ENCODE measurements around the gene DDIT4. TPM values are rescaled to one million over a fixed set of nuclear protein-coding genes. Genes with fewer than 3 reads are reported as not detected.

DDIT4 gene
- total and polyA plus RNA-seq, 12 donors = 100 to 711 (median 255) TPM

GRCh38 chr10:72250666-72251065 lies 23.1 kb upstream of the DDIT4 start:
- intact Hi-C loops (cut with DNase I) = no loop called here
- H3K9me3 ChIP-seq (replicated peaks in 1 of 3) = no peaks in the 10 kb centered on the region
- peaks cover 64 to 95% of the 10 kb centered on the region in 2 donors for H3K4me1 ChIP-seq (replicated peaks in 1 of 2)
- 75 to 89% (median 85%) methylated on average over 1 of the region's 1 CpG; no CpG with 5 or more reads in 1 of the 4 donors for WGBS, 4 donors
- peak in 3 of 7 donors; percentile 53 to 81 (median 65) for DNase-seq
- no peaks in the 10 kb centered on the region for H3K27me3 ChIP-seq
- no peaks in the 10 kb centered on the region for H3K36me3 ChIP-seq (replicated peaks in 1 of 2)
- H3K4me3 ChIP-seq = no peak overlapping the region
- TF ChIP-seq CTCF (IDR thresholded peaks at IDR 0.05) (no peak), POLR2A (IDR thresholded peaks at IDR 0.05) (no peak)
- peak overlapping the region in 3 of 5 donors; percentile 56 to 93 (median 80) for H3K27ac ChIP-seq

GRCh38 chr10:72251635-72252034 lies 22.1 kb upstream of the DDIT4 start:
- no peak overlapping the region for H3K4me3 ChIP-seq
- no peaks in the 10 kb centered on the region for H3K27me3 ChIP-seq
- peak overlapping the region in 2 of 5 donors; percentile 46 to 93 for H3K27ac ChIP-seq
- DNase-seq = no peak
- TF ChIP-seq CTCF (IDR thresholded peaks at IDR 0.05) (no peak), POLR2A (IDR thresholded peaks at IDR 0.05) (no peak)
- 85 to 90% (median 90%) methylated on average over 6 of the region's 6 CpGs for WGBS, 4 donors
- intact Hi-C loops (cut with DNase I) = no loop called here
- no peaks in the 10 kb centered on the region for H3K36me3 ChIP-seq (replicated peaks in 1 of 2)
- H3K9me3 ChIP-seq (replicated peaks in 1 of 3) = no peaks in the 10 kb centered on the region
- H3K4me1 ChIP-seq (replicated peaks in 1 of 2) = peaks cover 73 to 95% of the 10 kb centered on the region in 2 donors

GRCh38 chr10:72252972-72253371 lies 20.8 kb upstream of the DDIT4 start:
- Histone ChIP-seq H3K27ac (peak overlapping the region; percentile 1 to 93 (median 22)), H3K27me3 (no peaks in the 10 kb centered on the region), H3K4me1 (replicated peaks in 1 of 2) (peaks cover 72 to 90% of the 10 kb centered on the region in 2 donors), H3K36me3 (replicated peaks in 1 of 2) (no peaks in the 10 kb centered on the region), H3K9me3 (replicated peaks in 1 of 3) (no peaks in the 10 kb centered on the region), H3K4me3 (no peak overlapping the region)
- no peak for DNase-seq
- intact Hi-C loops (cut with DNase I) = no loop called here
- 71 to 86% (median 83%) methylated on average over 3 of the region's 3 CpGs for WGBS, 4 donors
- TF ChIP-seq POLR2A (IDR thresholded peaks at IDR 0.05) (no peak), CTCF (IDR thresholded peaks at IDR 0.05) (no peak)

GRCh38 chr10:72253578-72253977 lies 20.1 kb upstream of the DDIT4 start:
- Histone ChIP-seq H3K27ac (peak overlapping the region; percentile 1 to 93 (median 78)), H3K4me3 (no peak overlapping the region), H3K9me3 (replicated peaks in 1 of 3) (no peaks in the 10 kb centered on the region), H3K27me3 (no peaks in the 10 kb centered on the region), H3K36me3 (replicated peaks in 1 of 2) (no peaks in the 10 kb centered on the region), H3K4me1 (replicated peaks in 1 of 2) (peaks cover 66 to 86% of the 10 kb centered on the region in 2 donors)
- TF ChIP-seq POLR2A (IDR thresholded peaks at IDR 0.05) (no peak), CTCF (IDR thresholded peaks at IDR 0.05) (no peak)
- DNase-seq = no peak
- intact Hi-C loops (cut with DNase I) = no loop called here
- WGBS, 4 donors = 84 to 90% (median 89%) methylated on average over 7 of the region's 7 CpGs

Data from adrenal gland (tissue), 12 donors.